Cardiac muscle cell (in vitro differentiated cells and primary cell): ENCODE data around the gene SMG7. TPM values are rescaled to one million over a fixed set of nuclear protein-coding genes. Genes with fewer than 3 reads are reported as not detected.
A peak's percentile ranks its signal among the peaks of the same experiment; 100 is the strongest.

Experiments used
- DNase-seq, 2 donors: peaks; one replicate each; pipeline versions ENCODE4 v3.0.0 to v3.0.0-alpha.2; 2010 to 2017; ENCODE audit warnings: low read depth in 1 of 2, low spot score in 1 of 2
- H3K27ac ChIP-seq: fragments of 200-600 bp; sonication (generic); 2 replicates; pipeline ENCODE4 v1.5.1; 2016
- H3K27me3 ChIP-seq: fragments of 200-600 bp; sonication (generic); 2 replicates; pipeline ENCODE4 v1.6.0; 2016; ENCODE audit warnings: control low read depth
- H3K36me3 ChIP-seq: fragments of 200-600 bp; sonication (generic); 2 replicates; pipeline ENCODE4 v1.5.1; 2016; ENCODE audit warnings: control low read depth
- H3K4me1 ChIP-seq: fragments of 200-600 bp; sonication (generic); 2 replicates; pipeline ENCODE4 v1.8.1; 2017; ENCODE audit warnings: low read depth, mild to moderate bottlenecking, mixed run types
- H3K4me3 ChIP-seq: fragments of 200-600 bp; sonication (generic); 2 replicates; pipeline ENCODE4 v1.5.1; 2016; ENCODE audit warnings: mild to moderate bottlenecking
- H3K9me3 ChIP-seq: fragments of 200-600 bp; sonication (generic); 2 replicates; pipeline ENCODE4 v1.5.1; 2017; ENCODE audit warnings: low read depth, mild to moderate bottlenecking, control low read depth
- polyA plus RNA-seq: library from polyadenylated mRNA; unstranded; fragments of >200 nt; fragmentation: Nextera tagmentation; extraction: Ambion mirVana; gene quantifications from 2 replicates; pipeline ENCODE4 v1.2.1, GENCODE V29; 2016
- total RNA-seq: library from RNA; depleted of rRNA; stranded (reverse); fragments of >200 nt; gene quantifications from 2 replicates; pipeline ENCODE4 v1.2.3, GENCODE V29; 2016
- TF ChIP-seq, protein P1 (sequence below): IDR thresholded peaks from 2 replicates; pipeline ENCODE4 v1.5.1; 2012; ENCODE audit warnings: low read depth, mild to moderate bottlenecking, low read length

The SMG7 gene
- total and polyA plus RNA-seq, 2 experiments from 2014 or later: 30.9 to 38.8 TPM

DNA sequence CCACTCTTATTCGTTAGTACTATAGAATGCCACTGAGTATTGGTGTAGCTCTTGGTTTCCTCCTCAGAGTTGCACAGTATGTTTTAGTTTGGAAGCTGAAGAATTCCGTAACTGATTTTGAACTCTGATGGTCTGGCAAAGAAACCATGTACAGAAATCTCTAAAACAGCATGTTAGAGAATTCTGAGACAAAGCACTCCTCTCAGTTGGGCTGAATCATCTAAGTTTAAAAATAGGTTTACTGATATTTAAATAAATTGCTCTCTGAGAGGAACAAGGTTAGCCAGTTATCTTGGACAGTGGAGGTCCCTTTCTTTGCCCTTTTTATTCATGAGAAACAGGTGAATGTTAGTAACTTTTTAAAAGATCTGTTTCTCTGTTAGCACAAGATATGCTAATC, 74.1 kb downstream of the SMG7 start:
- no peaks in the 10 kb centered on the region for H3K27me3 ChIP-seq
- DNase-seq: no peak
- H3K36me3 ChIP-seq: peaks cover 78% of the 10 kb centered on the region
- H3K4me1 ChIP-seq: no peaks in the 10 kb centered on the region
- TF ChIP-seq, protein P1, sequence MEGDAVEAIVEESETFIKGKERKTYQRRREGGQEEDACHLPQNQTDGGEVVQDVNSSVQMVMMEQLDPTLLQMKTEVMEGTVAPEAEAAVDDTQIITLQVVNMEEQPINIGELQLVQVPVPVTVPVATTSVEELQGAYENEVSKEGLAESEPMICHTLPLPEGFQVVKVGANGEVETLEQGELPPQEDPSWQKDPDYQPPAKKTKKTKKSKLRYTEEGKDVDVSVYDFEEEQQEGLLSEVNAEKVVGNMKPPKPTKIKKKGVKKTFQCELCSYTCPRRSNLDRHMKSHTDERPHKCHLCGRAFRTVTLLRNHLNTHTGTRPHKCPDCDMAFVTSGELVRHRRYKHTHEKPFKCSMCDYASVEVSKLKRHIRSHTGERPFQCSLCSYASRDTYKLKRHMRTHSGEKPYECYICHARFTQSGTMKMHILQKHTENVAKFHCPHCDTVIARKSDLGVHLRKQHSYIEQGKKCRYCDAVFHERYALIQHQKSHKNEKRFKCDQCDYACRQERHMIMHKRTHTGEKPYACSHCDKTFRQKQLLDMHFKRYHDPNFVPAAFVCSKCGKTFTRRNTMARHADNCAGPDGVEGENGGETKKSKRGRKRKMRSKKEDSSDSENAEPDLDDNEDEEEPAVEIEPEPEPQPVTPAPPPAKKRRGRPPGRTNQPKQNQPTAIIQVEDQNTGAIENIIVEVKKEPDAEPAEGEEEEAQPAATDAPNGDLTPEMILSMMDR: no peak
- no peaks in the 10 kb centered on the region for H3K9me3 ChIP-seq
- H3K4me3 ChIP-seq: no peak overlapping the region
- no peak overlapping the region for H3K27ac ChIP-seq

DNA sequence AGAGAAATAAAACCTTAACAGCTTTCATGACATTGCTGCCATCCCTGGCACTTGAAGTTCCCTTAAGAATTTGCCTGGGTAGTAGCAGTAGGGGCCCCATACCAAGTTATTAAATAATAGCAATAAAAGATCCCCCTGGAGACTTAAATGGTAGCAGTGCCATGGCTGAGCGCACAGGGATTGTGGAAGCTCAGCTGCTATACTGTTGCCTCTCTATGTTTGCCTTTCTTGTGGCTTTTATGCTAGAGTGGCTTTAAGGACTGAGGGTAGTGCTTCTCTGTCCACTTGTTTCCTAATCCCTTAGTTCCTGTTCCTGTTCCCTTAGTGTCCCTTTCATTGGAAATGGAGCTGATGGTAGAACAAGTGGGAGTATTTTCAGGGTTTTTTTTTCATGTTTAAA, 75.8 kb downstream of the SMG7 start:
- no peak overlapping the region for H3K27ac ChIP-seq
- DNase-seq: no peak
- no peaks in the 10 kb centered on the region for H3K9me3 ChIP-seq
- TF ChIP-seq, protein P1: no peak
- H3K27me3 ChIP-seq: no peaks in the 10 kb centered on the region
- no peaks in the 10 kb centered on the region for H3K4me1 ChIP-seq
- H3K4me3 ChIP-seq: no peak overlapping the region
- H3K36me3 ChIP-seq: peaks cover 73% of the 10 kb centered on the region

DNA sequence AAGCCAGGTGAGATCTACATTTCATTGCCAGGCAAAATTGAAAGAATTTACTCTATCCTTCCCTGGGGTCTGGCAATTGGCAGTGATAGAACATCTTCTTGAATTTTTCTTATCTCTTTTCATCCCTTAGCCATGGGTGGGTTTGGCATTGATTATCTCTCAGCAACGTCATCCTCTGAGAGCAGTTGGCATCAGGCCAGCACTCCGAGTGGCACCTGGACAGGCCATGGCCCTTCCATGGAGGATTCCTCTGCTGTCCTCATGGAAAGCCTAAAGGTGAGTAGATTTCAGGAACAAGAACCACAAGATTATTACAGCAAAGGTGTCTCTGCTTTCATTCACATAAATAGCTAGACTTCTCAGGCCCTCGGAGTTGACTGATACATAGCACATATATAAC, 78.6 kb downstream of the SMG7 start:
- Histone ChIP-seq H3K36me3 (peaks cover 61% of the 10 kb centered on the region), H3K4me3 (no peak overlapping the region), H3K4me1 (no peaks in the 10 kb centered on the region), H3K27me3 (no peaks in the 10 kb centered on the region), H3K9me3 (no peaks in the 10 kb centered on the region), H3K27ac (no peak overlapping the region)
- no peak for DNase-seq
- TF ChIP-seq, protein P1: no peak

DNA sequence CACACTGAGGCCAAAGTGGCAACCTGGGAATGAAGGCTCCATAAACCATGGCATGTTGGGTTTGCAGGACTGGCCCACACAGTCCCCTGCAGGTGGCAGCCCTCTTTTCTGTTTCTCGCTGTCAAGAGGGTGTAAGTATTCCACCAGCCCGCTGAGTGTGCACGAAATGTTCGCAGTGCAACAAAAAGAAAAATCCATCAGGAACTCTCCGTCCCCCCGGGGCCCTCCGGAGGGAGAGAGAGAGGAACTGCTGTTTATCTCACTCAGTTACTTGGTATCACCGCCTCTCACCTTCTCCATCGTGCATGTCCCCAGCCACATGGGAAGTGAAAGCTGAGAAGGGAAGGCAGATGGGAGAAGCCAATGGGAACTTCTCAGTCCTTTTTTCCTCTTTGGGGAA, 79.6 kb downstream of the SMG7 start:
- peak overlapping the region; percentile 46 for H3K27ac ChIP-seq
- H3K9me3 ChIP-seq: no peaks in the 10 kb centered on the region
- H3K36me3 ChIP-seq: peaks cover 52% of the 10 kb centered on the region
- H3K4me1 ChIP-seq: no peaks in the 10 kb centered on the region
- no peaks in the 10 kb centered on the region for H3K27me3 ChIP-seq
- TF ChIP-seq, protein P1: no peak
- H3K4me3 ChIP-seq: no peak overlapping the region
- DNase-seq: no peak

DNA sequence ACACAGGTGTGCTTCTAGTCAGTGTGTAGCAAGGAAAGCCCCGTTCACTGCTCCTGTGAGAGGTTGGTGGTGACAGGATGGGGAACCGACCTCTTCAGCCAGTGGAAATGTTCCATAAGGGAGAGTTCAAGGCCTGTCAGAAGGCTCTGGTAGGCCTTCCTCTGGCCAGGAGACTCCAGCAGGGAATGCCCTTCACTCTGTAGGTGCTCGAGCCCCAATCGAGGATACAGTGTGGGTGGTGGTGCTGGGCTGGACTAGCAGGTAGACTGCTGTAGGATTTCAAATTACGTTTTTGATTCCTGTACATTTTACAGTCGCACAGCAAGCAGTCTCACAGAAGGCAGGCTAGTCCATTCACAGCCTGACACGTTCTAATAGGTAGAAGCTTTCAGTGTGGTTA, 80.1 kb downstream of the SMG7 start:
- H3K9me3 ChIP-seq: no peaks in the 10 kb centered on the region
- TF ChIP-seq, protein P1: no peak
- peak overlapping the region; percentile 46 for H3K27ac ChIP-seq
- no peaks in the 10 kb centered on the region for H3K4me1 ChIP-seq
- H3K27me3 ChIP-seq: no peaks in the 10 kb centered on the region
- no peak overlapping the region for H3K4me3 ChIP-seq
- H3K36me3 ChIP-seq: peaks cover 47% of the 10 kb centered on the region
- no peak for DNase-seq

DNA sequence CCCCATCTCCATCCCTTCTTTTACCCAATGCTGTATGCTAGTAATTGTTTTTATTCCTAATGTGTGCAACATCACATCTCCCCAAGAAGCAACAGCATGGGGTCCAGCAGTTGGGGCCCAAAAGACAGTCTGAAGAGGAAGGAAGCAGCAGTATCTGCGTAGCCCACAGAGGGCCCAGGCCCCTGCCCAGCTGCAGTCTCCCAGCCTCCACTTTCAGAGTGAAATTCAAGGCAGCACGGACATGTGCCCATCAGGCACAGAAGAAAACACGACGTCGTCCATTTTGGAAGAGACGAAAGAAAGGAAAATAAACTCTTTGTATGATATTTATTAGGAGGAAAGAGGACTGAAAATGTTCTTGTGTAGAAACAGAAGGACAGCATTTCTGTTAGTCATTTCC, 80.6 kb downstream of the SMG7 start:
- H3K4me3 ChIP-seq: no peak overlapping the region
- H3K4me1 ChIP-seq: no peaks in the 10 kb centered on the region
- H3K27me3 ChIP-seq: no peaks in the 10 kb centered on the region
- H3K9me3 ChIP-seq: no peaks in the 10 kb centered on the region
- DNase-seq: no peak
- peaks cover 42% of the 10 kb centered on the region for H3K36me3 ChIP-seq
- peak overlapping the region; percentile 46 for H3K27ac ChIP-seq
- TF ChIP-seq, protein P1: no peak
